GM13977 (cell line): ENCODE data around the gene CLEC16A.

Experiments used
- DNase-seq: peaks from one replicate; pipeline ENCODE4 v3.0.0; 2012; ENCODE audit warnings: low spot score
- in situ Hi-C: fragments of 300-500 bp; cut with MboI; formaldehyde crosslinking; loops from one replicate; pipeline ENCODE4 v1.12.0; 2022; ENCODE audit warnings: low sequenced_read_pairs, low pct_unique_long_range_greater_than_20kb, mixed read lengths, inconsistent platforms; ENCODE audit not compliant: unreplicated experiment
- TF ChIP-seq, protein P1 (sequence below): IDR thresholded peaks from 2 replicates; pipeline ENCODE4 v1.5.1; 2012; ENCODE audit warnings: mild to moderate bottlenecking, control low read depth; ENCODE audit not compliant: insufficient read depth; ENCODE audit errors: extremely low read depth, missing control alignments

CLEC16A gene

DNA sequence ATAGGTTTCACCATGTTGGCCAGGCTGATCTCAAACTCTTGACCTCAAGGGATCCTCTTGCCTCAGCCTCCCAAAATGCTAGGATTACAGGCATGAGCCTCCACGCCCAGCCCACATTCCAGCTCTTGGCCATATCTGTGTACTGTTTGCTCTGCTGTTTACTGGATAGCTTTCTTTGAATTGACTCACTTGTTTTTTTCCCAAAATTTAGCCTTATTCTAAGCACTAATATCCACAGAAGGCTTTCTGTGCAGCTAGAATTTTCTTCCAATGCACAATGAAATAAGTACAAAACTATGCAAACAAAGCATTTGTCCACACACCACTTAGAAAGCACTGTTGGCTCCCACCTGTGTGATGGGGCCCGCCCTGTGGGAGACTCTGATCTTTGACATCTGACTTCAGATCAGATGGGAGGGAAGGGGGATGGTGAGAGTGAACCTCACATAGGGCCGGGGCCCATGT lies 72.2 kb downstream of the CLEC16A start:
- in situ Hi-C loops: no loop called here
- no peak for DNase-seq
- TF ChIP-seq, protein P1, sequence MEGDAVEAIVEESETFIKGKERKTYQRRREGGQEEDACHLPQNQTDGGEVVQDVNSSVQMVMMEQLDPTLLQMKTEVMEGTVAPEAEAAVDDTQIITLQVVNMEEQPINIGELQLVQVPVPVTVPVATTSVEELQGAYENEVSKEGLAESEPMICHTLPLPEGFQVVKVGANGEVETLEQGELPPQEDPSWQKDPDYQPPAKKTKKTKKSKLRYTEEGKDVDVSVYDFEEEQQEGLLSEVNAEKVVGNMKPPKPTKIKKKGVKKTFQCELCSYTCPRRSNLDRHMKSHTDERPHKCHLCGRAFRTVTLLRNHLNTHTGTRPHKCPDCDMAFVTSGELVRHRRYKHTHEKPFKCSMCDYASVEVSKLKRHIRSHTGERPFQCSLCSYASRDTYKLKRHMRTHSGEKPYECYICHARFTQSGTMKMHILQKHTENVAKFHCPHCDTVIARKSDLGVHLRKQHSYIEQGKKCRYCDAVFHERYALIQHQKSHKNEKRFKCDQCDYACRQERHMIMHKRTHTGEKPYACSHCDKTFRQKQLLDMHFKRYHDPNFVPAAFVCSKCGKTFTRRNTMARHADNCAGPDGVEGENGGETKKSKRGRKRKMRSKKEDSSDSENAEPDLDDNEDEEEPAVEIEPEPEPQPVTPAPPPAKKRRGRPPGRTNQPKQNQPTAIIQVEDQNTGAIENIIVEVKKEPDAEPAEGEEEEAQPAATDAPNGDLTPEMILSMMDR: no peak

DNA sequence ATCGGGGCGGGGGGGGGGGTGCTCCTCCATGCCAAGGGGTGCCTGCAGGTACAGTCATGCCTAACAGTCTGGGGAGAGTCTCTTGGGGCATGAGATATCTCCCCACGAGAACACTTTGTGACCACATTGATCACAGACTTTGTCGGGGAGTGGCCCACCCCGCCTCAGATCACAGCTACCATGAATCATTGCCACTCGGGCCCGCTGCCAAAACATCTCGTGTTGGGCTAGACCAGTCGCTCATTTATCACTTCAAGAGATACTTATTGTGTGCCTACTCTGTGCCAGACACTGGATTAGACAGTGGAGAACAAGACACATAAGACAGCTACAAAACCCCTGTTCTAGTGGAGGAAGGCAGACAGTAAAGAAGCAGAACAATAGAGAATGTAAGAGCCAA lies 72.6 kb downstream of the CLEC16A start:
- in situ Hi-C loops: no loop called here
- TF ChIP-seq, protein P1: no peak
- no peak for DNase-seq

DNA sequence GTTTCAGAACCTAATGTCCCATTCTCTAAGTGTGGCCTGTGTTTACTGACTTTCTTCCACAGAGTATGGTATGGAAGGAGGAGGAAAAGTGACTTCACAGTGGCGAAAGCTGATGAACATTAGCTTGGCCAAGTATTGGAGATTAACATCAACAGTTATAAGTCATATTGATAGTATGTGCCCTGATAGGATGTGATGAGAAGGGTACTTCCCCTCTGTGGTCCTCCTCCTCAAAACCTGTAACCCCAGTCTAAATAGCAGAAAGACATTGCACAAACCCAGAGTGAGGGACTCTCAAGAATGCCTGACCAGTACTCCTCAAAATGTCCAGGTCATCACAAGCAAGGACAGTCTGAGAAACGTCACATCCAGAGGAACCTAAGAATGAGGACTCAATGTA lies 73.1 kb downstream of the CLEC16A start:
- in situ Hi-C loops: no loop called here
- DNase-seq: no peak
- TF ChIP-seq, protein P1: no peak

DNA sequence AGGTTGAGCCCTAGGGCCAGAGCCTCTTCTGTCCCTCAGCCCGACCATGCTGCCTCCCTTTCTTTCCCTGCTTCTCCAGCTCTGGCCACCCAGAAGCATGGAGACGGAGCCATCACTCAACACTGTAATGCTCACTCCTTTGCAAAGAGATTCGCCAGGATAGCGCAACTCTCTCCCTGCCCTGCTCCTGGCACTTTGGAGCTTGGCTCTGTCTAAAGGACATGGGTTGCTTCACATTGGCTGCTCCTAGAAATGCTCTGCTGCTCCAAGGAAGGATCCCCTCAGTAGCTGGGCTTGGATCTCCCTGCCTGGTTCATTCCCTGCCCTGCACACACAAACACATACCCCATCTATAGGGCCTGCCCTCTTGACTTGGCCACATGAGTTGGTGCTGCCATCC lies 76.0 kb downstream of the CLEC16A start:
- TF ChIP-seq, protein P1: no peak
- DNase-seq: no peak

DNA sequence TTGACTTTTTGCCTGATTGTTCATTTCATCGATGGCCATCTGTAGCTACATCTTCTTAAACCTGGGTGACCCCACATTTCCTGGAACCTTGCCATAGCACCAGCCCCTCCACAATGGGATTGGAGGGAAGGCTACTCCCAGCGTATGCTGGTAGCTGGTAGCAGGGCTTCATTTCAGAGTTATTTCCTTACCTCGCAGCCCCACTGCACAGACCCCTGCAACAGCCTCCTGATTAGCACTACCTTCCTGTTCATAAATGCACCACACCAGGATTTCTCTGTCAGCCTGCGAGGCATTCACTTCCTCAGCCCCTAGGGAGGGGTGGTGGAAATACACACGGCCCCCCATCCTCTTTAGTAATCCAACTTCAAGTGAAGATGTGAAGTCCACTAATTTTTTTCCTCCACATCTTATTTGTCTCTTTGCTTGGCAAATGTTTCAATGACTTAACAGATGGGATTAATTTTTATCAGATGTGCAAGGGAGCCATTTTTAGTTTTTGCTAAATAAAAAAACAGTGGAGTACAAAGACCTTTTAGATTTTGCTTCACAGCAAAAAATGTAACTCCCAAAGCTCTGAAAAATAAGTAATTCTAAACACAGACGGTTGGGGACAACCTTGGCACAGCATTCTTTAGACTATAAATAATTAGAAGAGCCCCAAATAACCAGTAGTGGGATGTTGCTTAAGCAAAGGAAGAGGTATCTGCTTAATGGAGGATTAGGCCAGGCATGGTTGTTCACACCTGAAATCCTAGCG lies 76.6 kb downstream of the CLEC16A start:
- in situ Hi-C loops: no loop called here
- no peak for DNase-seq
- TF ChIP-seq, protein P1: no peak

More for the DNA sequence above, 76.0 kb downstream of the CLEC16A start:
- in situ Hi-C loops: no loop called here

DNA sequence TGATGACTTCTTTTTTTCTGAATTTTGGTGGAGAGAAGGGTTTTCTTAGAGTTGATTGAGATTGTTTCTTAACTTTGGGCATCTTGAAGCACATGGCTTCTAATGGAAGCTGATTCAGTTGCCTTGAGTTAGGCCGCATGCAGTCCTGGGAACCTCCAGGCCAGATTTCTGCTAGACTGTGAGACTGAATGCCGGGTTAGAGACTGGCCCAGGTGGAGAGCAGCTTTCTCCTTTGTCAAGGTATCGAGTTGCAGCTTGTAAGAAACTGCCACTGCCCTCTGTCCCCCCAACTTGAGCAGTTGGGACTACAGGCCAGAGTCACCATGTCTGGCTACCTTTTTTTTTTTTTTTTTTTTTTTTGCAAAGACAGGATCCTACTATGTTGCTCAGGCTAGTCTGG lies 77.6 kb downstream of the CLEC16A start:
- TF ChIP-seq, protein P1: no peak
- no peak for DNase-seq
- in situ Hi-C loops: no loop called here
